Non-pigmented ciliary epithelial cell (primary cell): Measurements from ENCODE around the gene ASZ1.
"Not testable (repeated sequence)": the region's sequence is repeated elsewhere in the genome, so short reads cannot be mapped to it uniquely, and the experiment has no call there.

ENCODE experiments used
- DNase-seq: peaks from one replicate; pipeline ENCODE4 v3.0.0-alpha.2; 2010; ENCODE audit warnings: low read depth

Gene ASZ1, protein sequence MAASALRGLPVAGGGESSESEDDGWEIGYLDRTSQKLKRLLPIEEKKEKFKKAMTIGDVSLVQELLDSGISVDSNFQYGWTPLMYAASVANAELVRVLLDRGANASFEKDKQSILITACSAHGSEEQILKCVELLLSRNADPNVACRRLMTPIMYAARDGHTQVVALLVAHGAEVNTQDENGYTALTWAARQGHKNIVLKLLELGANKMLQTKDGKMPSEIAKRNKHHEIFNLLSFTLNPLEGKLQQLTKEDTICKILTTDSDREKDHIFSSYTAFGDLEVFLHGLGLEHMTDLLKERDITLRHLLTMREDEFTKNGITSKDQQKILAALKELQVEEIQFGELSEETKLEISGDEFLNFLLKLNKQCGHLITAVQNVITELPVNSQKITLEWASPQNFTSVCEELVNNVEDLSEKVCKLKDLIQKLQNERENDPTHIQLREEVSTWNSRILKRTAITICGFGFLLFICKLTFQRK

DNA sequence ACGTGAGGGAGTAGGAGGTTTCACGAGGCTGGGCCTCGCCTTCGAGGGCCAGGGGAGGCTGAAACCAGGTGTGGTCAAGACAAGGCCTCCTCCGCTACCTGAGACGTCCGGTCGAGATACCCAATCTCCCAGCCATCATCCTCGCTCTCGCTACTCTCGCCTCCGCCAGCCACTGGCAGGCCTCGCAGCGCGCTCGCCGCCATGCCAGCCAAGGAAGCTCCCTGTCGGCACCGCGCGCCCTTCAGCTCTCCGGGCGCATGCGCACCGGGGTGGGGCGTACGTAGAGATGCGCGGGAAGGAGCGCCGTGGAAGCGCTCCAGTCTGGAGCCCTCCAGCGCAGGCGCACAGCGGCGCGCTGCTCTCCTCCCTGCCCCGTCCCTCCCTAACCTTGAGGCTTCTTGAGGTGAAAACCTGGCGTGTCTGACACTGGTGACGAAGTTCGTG, at the start of gene ASZ1:
ASZ1 (minus strand) TSS at position 236 of the 444 bp plus-strand sequence; CDS start at position 203, 33 bp downstream.
- DNase-seq, result no peak

DNA sequence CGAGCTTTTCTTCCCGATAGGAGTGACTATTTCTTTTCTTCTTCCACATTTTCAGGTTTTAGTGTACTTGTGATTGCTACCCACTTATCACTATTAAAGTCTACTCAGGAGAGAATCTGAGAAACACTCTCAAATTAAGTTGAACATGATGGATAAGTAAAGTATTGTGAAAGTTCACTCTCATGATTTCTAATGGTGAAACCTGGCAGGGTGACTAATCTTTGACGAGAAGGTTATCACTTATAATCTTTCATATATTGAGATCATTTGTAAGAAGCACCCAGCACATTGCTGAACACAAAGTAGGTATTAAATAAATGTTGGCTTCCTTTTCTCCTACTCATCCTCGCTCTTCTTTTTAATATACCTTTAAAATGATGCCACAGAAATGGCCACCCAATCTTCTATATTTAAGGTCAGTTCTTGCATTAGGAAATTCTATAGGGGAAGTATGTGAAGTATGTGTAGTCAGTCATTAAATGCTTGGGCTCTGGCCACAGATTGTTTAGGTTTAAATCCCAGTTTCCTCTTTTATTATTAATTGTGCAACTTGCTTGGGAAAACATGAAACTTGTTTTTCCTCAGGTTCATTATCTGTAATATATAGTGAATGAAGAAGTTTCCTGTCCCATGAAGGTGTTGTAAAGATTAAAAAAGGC, 49.4 kb upstream of the ASZ1 start:
- DNase-seq, result no peak

DNA sequence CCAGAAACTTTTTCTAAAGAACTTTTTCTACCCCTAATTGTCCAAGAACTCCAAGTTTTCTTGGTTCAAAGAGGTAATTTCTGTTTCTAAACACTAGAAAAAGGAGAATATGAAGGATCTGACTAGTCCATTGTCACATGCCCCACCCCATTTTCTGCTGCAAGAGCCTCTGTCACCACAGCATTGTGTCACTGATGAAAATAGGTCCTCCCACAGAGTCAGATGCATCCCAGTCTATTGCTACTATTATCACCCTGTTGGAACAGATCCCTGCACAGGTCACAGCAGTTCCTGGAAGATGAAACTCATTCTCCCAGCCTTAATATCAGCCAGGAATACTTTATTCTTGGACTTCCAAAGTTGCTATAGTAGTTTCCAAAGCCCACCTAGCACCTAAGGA, 45.0 kb upstream of the ASZ1 start:
- no peak for DNase-seq

DNA sequence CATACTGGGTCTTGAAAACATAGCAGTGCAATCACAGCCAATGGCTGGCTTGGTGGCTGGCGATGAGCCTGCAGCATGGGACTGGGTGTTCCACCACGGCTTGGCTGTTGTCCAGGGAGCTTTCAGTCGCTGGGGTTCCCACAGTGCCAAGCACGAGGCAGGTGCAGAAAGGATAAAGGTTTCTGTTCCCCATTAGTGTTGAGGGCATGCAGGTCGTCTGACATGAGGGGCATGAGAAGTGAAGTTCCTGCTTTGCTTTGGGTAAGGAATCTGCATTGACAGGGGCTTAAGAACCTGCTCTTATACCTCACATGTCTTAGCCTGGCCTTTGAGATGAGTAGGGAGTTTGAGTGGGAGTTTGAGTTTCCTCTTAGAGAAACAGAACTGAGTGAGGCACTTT, 43.5 kb upstream of the ASZ1 start:
- no peak for DNase-seq

DNA sequence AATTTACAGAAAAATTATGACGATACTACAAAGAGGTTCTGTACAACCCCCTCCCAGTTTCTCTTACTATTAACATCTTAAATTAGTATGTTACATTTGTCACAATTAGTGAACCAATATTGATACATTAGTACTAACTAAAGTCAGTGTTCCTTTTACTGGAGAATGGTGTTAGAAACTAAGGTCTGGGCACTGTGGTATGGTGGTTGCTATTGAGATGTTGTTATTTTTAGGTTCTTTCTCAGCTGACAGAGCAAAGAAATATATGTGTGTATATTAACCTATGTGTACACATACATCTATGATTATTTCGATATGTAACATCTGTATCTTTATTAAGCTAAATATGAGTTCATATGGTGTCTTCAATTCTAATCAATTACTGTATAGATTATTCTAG, 40.9 kb upstream of the ASZ1 start:
- no peak for DNase-seq

DNA sequence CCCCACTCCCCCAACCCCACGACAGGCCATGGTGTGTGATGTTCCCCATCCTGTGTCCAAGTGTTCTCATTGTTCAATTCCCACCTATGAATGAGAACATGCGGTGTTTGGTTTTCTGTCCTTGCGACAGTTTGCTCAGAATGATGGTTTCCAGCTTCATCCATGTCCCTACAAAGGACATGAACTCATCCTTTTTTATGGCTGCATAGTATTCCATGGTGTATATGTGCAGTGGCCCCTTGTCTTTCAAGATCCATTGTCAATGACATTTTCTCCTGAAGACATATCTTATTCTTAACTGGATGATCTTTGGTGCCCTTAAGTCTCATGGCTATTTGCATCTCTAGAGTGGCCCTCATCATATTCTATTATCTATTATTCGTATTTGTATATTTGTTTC, 33.5 kb upstream of the ASZ1 start:
- not testable (repeated sequence) for DNase-seq

DNA sequence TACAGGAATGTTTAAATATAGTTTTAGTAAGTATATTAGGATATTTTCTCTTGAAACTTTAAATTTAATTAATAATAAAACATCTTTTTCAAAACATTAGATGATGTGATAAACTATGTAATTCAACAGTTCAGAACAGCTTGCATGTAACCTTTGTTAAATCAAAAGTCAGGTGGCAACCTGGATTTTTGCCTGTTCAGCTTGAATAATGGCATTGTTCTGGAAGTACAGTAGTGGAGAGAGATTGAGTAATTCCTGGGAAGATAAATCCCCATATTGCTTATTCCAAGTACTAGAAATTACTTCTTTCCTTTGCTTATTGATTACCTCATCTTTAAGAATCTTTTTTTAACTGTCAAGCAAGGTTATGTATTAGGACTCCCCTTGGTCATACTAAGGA, 32.4 kb upstream of the ASZ1 start:
- DNase-seq, result no peak

DNA sequence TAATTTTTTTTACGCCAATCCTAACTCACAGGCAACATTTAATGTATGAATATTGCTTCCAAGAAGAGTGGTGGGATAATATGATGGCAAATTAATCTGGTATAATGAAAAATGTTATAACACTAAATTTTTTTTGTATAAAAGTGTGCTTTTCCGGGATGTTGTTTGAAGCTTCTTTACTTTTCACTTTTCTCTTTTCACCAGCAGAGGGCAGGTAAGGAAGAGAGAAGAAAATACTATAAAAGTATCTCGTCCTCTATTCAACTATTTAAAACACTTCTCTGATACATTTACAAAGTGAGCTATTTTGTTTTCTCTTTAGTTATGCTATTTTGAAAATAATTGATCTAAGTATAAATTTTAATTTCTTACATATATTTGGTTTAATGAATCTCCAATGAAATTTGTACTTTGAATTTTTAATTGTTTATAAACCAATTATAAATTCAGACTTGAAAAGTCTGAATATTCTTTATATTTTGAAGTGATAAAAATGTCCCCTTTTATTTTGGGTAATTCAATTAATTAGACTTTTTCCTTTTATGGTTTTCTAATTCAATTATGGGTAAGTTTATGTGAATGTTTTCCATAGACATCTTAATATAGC, 31.8 kb upstream of the ASZ1 start:
- DNase-seq, result no peak

DNA sequence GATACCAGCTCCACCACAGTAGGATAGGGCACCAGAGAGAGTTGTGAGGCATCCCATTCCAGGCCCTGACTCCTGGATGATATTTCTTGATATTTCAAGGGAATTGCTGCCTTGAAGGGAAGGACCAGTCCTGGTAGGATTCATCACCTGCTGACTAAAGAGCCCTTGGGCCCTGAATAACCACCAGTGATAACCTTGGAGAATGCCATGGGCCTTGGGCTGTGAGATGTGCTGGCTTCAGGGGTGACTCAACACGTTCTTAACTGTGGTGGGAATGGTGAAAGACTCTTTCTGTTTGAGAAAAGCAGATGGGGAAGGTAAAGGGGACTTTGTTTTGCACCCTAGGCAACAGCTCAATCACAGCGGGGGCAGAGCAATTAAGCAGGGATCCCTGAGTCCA, 21.4 kb upstream of the ASZ1 start:
- no peak for DNase-seq

DNA sequence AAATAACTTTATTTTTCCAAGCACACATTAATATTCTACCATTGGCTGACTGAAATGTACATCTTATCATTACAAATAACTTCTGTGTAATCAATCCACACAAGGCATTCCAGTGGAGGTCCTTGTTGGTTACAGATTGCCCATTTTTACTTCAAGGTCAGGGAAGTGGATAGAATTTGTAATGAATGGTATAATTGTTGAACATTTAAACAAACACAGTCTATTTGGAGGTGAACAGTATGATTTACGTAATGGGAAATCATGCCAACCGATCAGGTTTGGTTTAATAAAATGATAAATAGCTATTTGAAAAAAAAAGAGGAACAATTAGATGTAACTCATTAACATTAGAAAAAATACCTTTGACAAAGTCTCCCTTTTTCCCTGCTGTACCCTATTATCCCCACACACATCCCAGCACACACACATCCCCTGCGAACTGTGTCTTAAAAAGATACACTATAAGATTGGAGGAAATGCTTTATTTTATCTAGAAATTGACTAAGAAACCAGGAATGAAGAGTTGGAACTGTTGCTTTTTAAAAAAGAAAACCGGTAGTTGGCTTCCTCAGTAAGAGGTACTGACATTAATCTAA, 19.0 kb upstream of the ASZ1 start:
- DNase-seq, result no peak

DNA sequence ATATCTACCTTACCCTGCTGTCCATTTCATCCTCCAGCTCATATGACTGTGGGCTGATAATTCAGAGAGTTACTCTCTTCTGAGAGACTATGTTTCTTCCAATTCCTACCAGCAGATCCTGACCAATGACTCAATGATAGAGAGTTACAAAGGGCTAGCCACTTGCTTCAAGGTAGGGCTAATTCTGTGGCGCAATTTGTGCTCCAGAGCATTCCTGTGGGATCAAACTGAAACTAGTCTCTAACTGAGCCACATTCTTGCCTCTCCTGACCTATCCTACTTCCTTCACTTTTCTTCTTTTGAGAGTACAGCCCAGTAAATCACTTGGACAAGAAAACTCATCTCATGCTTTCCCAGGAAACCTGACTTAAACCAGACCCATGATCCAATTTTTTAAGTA, 17.9 kb upstream of the ASZ1 start:
- DNase-seq, result no peak

DNA sequence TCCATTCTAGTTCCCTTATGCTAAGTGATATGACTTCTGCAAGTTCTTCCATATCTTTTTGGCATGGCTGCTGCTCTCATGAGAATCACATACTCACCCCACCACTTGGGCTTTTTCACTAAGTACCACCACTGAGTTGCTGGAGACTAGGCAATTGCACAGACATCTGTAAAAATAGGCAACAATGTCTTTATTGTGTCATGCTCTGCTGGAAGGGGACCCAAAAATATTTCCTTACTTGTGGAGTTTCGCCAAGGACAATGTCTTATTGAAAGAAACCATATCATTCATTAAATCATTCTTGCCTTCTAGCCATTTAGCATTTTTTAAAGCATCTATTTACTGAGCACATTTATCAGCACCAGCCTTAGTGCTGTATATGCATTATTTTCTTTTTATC, 17.4 kb upstream of the ASZ1 start:
- no peak for DNase-seq

DNA sequence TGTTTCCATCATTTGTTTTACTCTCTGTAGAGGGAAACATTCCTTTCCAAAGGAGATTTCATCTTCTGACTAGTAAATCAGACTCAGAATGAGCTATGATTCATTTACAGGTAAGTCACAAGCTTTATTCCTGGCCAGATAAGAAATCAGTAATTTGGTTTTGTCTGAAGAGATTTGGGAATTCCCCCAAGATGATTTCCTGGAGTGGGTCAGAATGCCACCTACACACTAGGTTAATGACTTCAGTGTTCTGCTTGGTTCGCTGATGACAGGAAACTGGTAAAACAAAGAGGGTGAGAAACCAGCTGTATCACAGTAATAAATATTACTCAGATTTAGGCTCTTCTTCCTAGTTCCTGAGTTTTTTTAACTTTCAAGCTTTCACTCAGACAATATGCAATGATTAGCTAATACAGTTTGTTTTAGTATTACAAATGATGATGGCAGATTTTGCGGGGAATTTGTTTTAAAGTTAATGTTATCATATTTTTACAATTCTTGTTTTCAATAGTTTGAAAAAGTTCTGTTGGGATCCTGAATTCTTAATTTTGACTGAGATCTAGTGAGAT, 8.3 kb upstream of the ASZ1 start:
- no peak for DNase-seq

DNA sequence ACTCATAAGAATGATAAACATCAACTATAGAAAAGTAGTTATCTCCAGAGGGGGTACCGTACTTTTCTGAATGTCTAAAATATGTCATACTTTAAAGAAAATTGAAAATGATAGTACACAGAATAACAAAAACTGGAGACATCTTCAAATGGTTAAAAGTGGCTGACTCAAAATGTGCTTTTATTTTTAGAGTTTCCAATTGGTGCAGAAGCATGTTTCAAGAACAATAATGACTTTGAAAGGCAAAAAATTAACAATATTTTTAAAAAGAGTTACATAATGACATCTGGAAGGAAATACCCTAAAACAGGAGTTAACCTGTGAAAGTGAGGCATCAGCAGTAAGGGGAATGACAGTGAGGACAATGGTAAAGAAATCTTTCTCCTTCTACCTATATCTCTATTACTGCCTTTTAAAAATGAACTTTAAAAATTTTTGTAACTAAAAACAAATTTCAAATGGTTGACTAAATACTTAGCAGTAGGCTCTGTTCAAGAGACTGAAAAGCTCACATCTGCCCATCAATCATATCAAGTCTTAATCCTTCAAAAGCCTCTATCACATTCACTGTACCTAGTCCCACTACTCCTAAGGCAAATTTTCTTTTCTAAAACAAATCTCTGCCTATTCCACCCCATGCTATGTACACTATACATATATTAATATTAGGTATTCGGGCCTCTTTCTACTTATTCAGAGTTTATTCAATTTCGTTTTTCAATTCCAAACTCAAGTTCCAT, 3.0 kb downstream of the ASZ1 start:
- DNase-seq, result no peak

DNA sequence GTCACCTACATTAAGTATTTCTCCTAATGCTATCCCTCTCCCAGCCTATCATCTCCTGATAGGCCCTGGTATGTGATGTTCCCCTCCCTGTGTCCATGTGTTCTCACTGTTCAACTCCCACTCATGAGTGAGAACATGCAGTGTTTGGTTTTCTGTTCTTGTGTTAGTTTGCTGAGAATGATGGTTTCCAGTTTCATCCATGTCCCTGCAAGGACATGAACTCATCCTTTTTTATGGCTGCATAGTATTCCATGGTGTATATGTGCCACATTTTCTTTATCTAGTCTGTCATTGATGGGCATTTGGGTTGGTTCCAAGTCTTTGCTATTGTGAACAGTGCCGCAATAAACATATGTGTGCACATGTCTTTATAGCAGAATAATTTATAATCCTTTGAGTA, 12.7 kb downstream of the ASZ1 start:
- DNase-seq, result not testable (repeated sequence)

DNA sequence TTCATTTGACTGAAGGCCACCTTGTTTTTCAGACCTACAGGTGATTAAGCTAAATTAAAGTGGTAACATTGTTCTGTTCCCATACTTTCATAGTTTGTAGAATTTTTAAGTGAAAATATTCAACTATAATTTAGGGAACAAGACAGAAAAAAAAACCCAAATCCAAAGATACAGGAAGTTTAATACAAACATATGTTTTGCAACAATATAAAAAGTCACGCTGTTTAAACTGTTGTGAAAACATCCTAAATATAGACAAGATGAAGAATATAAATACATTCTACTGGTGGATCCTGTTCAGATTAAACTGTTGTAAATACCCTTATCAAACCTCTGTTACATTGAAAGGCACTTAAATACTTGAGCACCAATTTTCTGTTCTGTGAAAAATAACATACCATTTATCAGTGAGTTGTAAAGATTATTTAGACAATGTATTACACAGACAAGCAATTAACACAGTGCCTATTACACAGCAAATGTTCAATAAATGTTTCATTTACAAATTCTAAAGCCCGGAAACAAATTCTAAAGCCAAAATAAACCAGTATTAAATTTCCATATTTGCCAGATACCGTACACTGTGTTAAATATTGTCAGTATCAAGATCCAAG, 14.2 kb downstream of the ASZ1 start:
- DNase-seq, result no peak

DNA sequence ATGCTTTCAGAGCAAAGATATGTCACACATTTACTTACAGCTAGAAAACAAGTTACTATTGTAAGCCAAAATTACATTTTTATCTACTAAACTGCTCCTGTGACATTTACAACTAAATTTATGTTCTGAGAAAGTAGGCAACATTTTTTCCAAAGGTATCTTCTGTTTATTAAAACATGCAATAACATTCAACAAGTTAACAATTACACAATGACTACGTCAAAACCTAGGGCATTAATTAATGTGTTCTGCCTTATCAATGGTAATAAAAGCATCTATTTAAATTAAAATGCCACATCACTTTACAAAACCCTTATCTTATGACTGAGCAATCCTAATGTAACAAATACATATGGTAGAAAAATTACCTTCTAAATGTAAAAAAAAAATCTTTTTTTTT, 14.9 kb downstream of the ASZ1 start:
- DNase-seq, result no peak

DNA sequence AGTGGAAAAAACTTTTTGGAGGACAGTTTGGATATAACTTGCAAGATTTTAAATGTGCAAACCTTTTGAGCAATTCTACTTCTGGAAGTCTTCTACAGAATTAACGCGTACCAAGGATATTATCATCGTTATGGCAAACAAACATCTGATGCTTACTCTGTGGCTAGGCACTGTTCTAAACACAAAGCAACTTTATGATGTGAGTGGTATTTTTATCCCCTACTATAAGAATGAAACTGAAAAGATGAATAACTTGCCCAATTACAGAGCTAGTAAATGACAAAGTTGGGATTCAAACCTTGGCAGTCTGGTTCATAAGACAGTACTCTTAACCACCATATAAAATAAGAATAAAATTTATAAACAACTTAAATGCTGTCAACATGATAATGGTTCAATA, 15.8 kb downstream of the ASZ1 start:
- no peak for DNase-seq

DNA sequence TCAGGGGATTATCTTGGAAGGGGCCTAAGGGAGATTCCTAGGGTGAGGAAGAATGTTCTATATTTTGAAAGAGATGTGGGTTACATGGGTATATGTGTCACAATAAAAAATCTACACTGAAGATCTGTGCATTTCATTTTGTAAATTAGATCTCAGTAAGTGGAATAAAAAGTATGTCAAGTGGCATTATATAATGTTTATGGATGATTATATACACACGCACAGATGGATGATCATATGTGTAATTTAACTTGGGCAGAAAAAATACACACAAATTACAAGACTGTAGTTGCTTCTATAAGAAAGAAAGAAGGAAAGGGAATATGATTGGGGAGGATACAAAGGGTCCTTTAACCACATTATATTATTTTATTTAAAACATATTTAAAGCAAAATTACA, 18.5 kb downstream of the ASZ1 start:
- DNase-seq, result no peak

DNA sequence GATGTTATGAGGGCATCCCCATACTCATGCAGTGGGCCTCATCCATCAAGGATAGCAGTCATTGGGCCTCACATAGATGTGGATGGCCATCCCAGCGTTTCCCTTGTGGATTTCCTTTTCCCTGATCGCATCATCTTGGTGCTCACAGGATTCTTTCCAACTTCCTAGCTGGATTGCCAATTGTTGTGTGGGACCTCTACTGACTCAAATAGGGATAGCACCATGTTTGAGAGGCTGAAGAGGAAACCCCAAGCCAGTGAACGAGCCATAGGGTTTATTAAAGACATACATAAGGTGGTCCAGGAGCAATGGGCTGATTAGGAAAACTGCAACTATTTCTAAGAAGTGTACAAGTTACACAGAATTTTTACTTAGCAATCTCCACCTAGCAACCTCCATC, 21.8 kb downstream of the ASZ1 start:
- DNase-seq, result no peak

DNA sequence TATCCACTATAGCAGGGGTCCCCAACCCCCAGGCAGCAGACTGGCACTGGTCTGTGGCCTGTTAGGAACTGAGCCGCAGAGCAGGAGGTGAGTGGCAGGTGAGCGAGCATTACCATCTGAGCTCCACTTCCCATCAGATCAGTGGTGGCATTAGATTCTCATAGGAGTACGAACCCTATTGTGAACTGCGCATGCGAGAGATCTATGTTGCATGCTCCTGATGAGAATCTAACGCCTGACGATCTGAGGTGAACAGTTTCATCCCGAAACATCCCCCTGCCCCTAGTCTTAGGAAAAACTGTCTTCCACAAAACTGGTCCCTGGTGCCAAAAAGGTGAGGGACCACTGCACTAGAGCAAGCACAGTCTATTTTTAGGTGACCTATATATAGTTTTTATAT, 23.6 kb downstream of the ASZ1 start:
- DNase-seq, result no peak
